ENCODE results near the gene RSPH6A.
"Not testable (repeated sequence)": the region's sequence is repeated elsewhere in the genome, so short reads cannot be mapped to it uniquely, and the experiment has no call there.

The RSPH6A gene

DNA sequence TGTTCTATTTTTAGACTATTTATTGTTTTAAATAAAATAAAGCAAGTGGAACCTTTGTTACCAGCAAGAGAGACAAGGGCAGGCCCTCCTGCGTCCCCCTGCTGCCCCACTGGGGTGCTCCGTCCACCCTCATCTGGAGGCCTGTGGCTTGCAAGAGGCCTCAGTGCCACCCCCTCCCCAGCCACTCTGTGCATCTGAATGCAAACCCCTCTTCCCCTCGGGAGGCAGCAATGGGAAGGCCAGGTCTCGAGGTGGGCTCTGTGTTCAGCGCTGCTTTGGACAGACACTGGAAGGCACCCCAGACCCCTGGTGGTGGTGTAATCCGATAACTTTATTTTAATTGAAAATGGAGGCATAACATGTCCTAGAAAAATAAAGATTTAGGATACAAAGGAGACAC lies 50.6 kb downstream of the RSPH6A start:
- no peak for DNase-seq

DNA sequence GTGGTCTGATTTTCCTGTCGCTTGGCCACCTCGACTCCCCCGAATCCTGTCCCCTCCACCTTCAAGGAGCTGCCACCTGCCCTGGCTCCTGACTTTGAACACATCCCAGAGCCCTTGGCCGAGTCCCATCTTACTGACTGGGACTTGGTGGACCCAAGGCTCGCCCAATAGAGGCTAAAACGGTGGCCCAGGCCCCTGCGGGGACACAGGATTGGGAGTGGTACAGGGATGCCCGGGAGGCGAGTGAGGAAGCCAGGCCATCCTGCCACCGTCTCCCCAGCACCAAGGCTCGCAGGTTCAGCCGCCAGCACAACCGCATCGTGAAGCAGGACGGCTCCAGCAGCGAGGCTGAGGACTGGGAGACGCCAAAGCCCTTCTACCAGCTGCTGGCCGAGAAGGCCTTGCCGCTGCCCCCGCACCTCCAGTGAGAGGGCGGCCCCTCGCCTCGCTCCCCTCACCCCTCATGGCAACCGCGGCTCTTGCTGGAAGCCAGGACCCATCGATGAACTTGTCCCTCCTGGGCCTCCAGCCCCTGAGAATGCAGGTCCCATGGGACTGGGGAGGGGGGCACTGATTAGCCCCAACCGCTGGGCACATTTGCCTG lies 51.3 kb downstream of the RSPH6A start:
- DNase-seq, result no peak

DNA sequence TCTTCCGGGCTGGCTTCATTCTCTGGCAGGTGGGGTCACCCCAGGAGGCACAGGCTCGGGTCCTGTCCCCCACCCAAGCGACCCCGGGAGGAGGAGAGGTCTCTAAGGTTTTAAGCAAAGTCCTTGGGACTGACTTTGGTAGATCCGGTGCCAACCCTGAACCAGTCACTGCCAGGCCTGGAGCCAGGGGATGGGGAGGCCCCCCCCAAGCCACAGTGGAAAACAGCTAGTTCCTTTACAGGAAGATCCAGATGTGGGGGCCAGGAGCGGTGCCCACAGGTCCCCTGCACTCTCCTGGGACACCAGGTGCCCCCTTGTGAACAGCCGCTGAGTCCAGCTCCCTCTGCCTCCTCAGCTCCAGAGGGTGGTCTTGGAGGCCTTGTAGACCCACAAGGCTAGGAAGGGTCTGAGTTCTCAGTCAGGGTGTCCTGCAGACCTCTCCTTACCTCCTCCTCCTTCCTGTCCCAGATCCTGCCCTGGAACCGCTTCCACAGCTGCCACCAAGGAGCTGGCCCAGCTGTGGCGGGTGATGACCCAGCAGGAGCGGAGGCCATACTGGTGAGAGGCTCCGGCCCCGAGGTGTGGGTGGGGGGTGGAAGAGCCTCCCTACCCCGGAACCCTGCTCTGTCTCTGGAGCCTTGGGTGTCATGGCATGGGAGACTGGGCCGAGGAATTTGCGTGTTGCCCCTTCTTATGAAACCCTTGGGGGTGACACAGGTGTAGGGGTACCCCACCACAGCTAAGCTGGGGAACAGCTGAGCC lies 52.1 kb downstream of the RSPH6A start:
- no peak for DNase-seq

DNA sequence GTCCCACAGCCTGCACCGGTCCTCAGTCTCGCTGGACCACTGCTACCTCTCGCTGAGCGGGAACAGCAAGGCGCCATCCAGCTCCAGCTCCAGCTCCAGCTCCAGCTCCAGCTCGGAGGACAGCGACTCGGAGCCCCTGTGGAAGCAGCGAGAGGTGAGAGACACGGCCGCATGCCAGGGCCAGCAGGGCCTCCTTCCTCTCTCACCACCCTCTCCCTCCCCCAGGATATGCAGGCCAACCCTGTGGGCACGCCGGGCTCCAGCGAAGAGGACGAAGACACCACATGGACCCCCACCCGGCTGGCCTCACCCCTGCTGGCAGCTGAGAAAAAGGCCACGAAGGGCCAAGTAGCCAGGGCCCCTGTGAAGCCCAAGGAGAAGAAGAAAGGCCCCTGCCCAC lies 53.4 kb downstream of the RSPH6A start:
- no peak for DNase-seq

DNA sequence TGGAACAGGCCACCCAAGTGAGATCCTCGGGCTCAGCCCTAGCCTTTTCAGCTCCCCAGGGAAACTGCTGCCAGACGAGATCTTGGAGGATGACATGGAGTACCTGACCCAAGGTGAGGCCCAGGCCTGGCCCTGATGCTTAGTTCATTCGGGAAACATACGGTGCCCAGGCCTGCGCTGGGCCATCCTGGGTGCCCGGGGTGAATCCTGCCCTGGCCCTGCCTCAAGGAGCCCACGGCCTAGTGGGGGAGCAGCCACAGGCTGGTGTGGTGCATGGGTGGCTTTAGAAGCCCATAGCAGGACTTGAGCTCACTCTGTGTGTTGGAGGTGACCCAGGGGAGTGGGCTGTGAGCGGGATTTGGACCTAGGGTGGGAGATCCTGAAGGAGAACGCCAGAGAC lies 56.2 kb downstream of the RSPH6A start:
- DNase-seq, result no peak

DNA sequence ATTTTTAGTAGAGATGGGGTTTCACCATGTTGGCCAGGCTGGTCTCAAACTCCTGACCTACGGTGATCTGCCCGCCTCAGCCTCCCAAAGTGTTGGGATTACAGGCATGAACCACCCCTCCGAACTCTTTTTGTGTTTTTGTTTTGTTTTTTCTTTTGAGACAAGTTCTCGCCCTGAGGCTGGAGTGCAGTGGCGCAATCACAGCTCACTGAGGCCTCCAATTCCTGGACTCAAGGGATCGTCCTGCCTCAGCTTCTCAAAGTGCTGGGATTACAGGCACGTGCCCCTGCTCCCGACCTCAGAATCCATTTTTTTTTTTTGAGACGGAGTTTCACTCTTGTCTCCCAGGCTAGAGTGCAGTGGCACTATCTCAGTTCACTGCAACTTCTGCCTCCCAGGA lies 57.4 kb downstream of the RSPH6A start:
- no peak for DNase-seq

DNA sequence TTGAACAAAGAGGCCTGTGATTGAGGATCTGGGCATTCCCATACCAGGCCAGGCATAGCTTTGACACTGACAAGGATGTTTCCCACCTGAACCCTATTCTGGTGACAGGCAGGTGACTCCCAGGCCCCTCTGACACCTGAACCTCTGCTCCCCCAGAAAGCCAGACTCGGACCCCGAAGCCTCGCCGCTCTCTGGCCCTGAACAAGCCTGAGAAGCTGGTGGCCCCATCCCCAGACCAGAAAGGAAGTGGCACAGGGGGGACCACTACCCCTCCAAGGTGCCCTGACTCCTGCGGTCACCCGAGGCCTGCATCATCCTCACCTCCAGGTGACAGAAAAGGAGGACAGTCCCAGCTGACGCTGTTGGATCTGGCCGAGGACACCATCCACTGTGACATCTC lies 60.8 kb downstream of the RSPH6A start:
- DNase-seq, result no peak

DNA sequence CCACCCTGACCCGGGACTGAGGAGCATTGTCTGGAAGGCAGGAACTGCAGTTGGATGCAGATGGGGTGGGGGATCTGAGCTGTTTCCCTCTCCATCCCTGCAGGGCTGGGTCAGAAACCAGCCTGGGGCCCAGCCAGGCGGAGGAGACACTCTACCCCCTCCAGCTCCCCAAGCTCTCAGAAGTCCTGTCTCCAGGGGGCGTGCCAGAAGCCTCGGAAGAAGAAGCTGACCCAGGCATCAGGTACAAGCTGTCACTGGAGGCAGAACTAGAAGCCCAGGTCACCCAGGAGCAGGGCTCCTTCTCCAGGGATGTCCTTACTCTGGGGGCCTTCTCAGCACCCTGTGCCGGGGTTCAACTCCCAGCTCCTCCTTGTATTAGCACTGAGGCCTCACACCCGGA lies 61.6 kb downstream of the RSPH6A start:
- no peak for DNase-seq

DNA sequence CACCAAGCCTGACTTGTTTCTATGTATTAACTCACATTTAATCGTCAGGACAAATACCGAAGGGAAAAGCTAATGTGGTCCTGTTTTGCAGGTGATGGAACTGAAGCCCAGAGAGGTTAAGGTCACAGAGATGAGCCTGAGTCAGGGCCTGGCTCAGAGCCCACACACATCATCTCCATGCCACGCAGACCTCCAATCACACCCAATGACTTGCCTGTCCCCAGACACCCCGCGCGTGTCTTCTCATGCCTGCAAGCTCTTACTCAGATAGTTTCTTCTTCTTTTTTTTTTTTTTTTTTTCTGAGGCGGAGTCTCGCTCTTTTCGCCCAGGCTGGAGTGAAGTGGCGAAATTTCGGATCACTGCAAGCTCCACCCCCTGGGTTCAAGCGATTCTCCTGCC lies 62.5 kb downstream of the RSPH6A start:
- no peak for DNase-seq

DNA sequence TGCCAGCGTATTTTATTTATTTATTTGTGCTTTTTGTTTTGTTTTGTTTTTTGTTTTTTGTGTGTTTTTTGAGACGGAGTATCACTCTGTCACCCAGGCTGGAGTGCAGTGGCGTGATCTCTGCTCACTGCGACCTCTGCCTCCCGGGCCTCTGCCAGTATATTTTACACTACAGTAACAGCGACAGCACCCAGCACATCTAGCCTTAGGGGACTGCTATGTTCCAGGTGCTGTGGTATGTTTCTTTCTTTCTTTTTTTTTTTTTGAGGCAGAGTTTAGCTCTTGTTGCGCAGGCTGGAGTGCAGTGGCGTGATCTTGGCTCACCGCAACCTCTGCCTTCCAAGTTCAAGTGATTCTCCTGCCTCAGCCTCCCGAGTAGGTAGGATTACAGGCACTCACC lies 63.6 kb downstream of the RSPH6A start:
- DNase-seq, result not testable (repeated sequence)

DNA sequence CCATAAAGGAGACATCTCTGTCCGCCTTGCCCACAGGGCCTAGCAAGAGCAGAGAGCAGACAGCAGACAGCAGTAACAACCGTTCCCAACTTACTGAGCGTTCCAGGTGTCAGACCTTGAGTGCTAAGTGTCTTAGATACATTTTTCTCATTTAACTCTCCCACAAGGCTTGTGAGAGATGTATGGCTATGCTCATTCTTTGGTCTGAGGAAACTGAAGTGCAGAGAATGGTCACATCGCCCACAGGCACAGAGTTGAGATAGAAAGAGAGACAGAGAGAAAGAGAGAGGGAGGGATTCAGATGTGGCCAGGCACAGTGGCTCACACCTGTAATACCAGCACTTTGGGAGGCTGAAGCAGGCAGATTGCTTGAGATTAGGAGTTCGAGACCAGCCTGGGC lies 67.6 kb downstream of the RSPH6A start:
- DNase-seq, result no peak

DNA sequence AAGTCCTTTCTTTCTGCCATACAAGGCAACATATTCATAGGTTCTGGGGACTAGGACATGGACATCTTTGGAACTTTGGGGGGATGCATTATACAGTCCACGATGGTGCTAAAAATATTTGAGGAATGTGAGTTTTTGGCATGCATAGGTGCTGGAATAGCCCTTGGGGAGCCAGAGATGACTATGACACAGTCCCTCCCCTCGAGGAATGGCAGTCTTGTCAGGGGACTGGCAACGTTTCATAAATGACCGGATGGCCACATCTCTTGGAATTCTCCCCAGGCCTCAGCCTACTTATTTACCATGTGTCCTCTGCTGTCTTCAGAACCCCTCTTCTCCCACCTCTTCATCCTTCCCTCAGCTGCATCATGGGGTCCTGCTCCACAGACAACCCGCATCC lies 68.2 kb downstream of the RSPH6A start:
- DNase-seq, result no peak

Data from AML-193 (cell line).